Heart left ventricle (tissue), 13 donors: ENCODE results near the gene POU2AF2.

Source experiments
- CTCF ChIP-seq, 12 donors: fragments of 200-600 bp; sonication (generic) in 4 of 12; IDR thresholded peaks; one replicate each; pipeline versions ENCODE4 v1.5.0 to v1.8.0; 2018 to 2022; ENCODE audit warnings: antibody characterized with exemption in 12 of 12, mild to moderate bottlenecking in 5 of 12
- POLR2A ChIP-seq, 2 donors: fragments of 450-650 bp; IDR thresholded peaks; one replicate each; pipeline ENCODE4 v1.6.1; 2017; ENCODE audit warnings: antibody characterized with exemption in 2 of 2, mild to moderate bottlenecking in 2 of 2, moderate library complexity in 2 of 2
- donor health status: ischemic (EF 13 %, LVEDD 7.1; RV severe dilation, severe dysfunction).
- donor health status: DM: no; HTN: yes; CAD: no.
- donor health status: DM: no; HTN: no; CAD: no.
- donor health status: ischemic (EF 25% LVEDD 6.9; RV normal size, moderate dysfunction).
- donor health status: ischemic (EF 25% LVEDD 5.7; RV mildly dilated, moderate dysfunction).
- donor health status: ischemic (EF 35%, LVEDD 5.7; RV mildly dilated, moderate dysfunction).
- donor health status: nonischemic (EF 11% LVEDD 7.7; RV severe dilation, severe dysfunction).
- donor health status: DM: yes; HTN: yes; CAD: no.
- donor health status: PGD.
- donor health status: ischemic (EF 29% LVEDD 5.4; RV normal size, mild dysfunction).
- donor health status: nonischemic (EF 23%, LVEDD 6.1; RV moderate dilation, normal function).

GRCh38 chr11:111300569-111300968, 55.0 kb downstream of the POU2AF2 start:
- TF ChIP-seq CTCF (IDR thresholded peaks at IDR 0.05) = no peak
- TF ChIP-seq POLR2A (IDR thresholded peaks at IDR 0.05) = no peak
